HG03457 (cell line): ENCODE results near the gene IRF3.

Source experiments
- ATAC-seq: cut with Tn5 transposase; IDR thresholded peaks from one replicate; pipeline ENCODE4 v1.9.1; 2021; ENCODE audit warnings: moderate number of reproducible peaks; ENCODE audit not compliant: unreplicated experiment

The IRF3 gene

GRCh38 chr19:49687566-49688316 is 22.1 kb upstream of the IRF3 start:
- no peak for ATAC-seq

- no peak for ATAC-seq
Observed at GRCh38 chr19:49687150-49687549, 21.5 kb upstream of the IRF3 start.

- no peak for ATAC-seq
Observed at GRCh38 chr19:49686503-49687088, 20.9 kb upstream of the IRF3 start.

- ATAC-seq, result no peak
Observed at GRCh38 chr19:49685845-49686332, 20.2 kb upstream of the IRF3 start.

- no peak for ATAC-seq
Observed at GRCh38 chr19:49684983-49685553, 19.4 kb upstream of the IRF3 start.

- no peak for ATAC-seq
Observed at GRCh38 chr19:49684251-49684982, 18.8 kb upstream of the IRF3 start.

- no peak for ATAC-seq
Observed at GRCh38 chr19:49683814-49684250, 18.2 kb upstream of the IRF3 start.

GRCh38 chr19:49682274-49682673 is 16.6 kb upstream of the IRF3 start:
- ATAC-seq, result no peak

- no peak for ATAC-seq
Observed at GRCh38 chr19:49681830-49682229, 16.2 kb upstream of the IRF3 start.

- no peak for ATAC-seq
Observed at GRCh38 chr19:49680421-49681351, 15.0 kb upstream of the IRF3 start.

- no peak for ATAC-seq
Observed at GRCh38 chr19:49679771-49680413, 14.2 kb upstream of the IRF3 start.

GRCh38 chr19:49678985-49679770 is 13.5 kb upstream of the IRF3 start:
- no peak for ATAC-seq

GRCh38 chr19:49677901-49678674 is 12.4 kb upstream of the IRF3 start:
- no peak for ATAC-seq

- ATAC-seq, result no peak
Observed at GRCh38 chr19:49677231-49677900, 11.7 kb upstream of the IRF3 start, which contains the start of gene PRMT1. TSS of gene PRMT1 (plus strand) at chr19:49677271. CDS start at chr19:49677281, 10 bp downstream.

- ATAC-seq, result peak; percentile 59
Observed at GRCh38 chr19:49676784-49677230, 11.2 kb upstream of the IRF3 start.

- ATAC-seq, result no peak
Observed at GRCh38 chr19:49676136-49676783, 10.6 kb upstream of the IRF3 start.
